ENCODE measurements around the gene MAJIN. TPM values are rescaled to one million over a fixed set of nuclear protein-coding genes. Genes with fewer than 3 reads are reported as not detected.

The MAJIN gene
- total and polyA plus RNA-seq, 9 of the 15 experiments (the other 6 are each of a cell fraction or from before 2014, with no cell fraction given): 0.17 to 0.83 (median 0.24) TPM; not detected in 2

- TF ChIP-seq ZNF518B (CRISPR knock-in tag; IDR thresholded peaks at IDR 0.05) (no peak), GABPB2 (CRISPR knock-in tag; conservative IDR thresholded peaks at IDR 0.05) (no peak), E2F6 (IDR thresholded peaks at IDR 0.05; ENCODE audit: borderline replicate concordance in 1 of 2, extremely low read depth in 1 of 2, insufficient read depth in 1 of 2, insufficient read length in 1 of 2, low read depth in 1 of 2, low read length in 1 of 2, poor library complexity in 1 of 2, severe bottlenecking in 1 of 2) (peak; percentile 92 to 94), ERF (CRISPR knock-in tag; IDR thresholded peaks at IDR 0.05) (peak; percentile 71; the same call in 1 of the 2 replicates), KAT7 (CRISPR knock-in tag; IDR thresholded peaks at IDR 0.05; ENCODE audit: borderline replicate concordance) (peak; percentile 97; the same call in 1 of the 2 replicates), STAT6 (CRISPR knock-in tag; IDR thresholded peaks at IDR 0.05) (no peak), CREM (IDR thresholded peaks at IDR 0.05; ENCODE audit: low read depth) (peak; percentile 63), FUS (optimal IDR thresholded peaks at IDR 0.05; ENCODE audit: low read depth, low read length) (peak; percentile 92), NFIC (IDR thresholded peaks at IDR 0.05) (peak; percentile 64), STAT5A (IDR thresholded peaks at IDR 0.05; ENCODE audit: borderline replicate concordance, low read length) (no peak), MLX (CRISPR knock-in tag; conservative IDR thresholded peaks at IDR 0.05) (peak in 1 of 2 experiments; percentile 73; a peak in 1 of 4 replicates), COPS2 (conservative IDR thresholded peaks at IDR 0.05) (no peak), SRSF1 (IDR thresholded peaks at IDR 0.05; ENCODE audit: low read depth, low read length) (0 out of 2 replicates have a peak, but pooled peaks have one; percentile 27), CREB3 (tag; conservative IDR thresholded peaks at IDR 0.05; ENCODE audit: low read depth) (no peak), ZC3H4 (CRISPR knock-in tag; IDR thresholded peaks at IDR 0.05; ENCODE audit: borderline replicate concordance) (no peak), ZBTB17 (CRISPR knock-in tag; IDR thresholded peaks at IDR 0.05) (no peak), FOXK2 (conservative IDR thresholded peaks at IDR 0.05 in 1 of 2, IDR thresholded peaks at IDR 0.05 in 1 of 2; ENCODE audit: low read depth in 2 of 2) (peak; percentile 52 to 81; a peak in 3 of 4 replicates)
Measured at GRCh38 chr11:65013888-65014725, 42.2 kb upstream of the MAJIN start, which contains the start of gene ARL2 (continued).

Measured in K562 (cell line).